ENCODE results near the gene FAM20C.
"Not testable (repeated sequence)": the region's sequence is repeated elsewhere in the genome, so short reads cannot be mapped to it uniquely, and the experiment has no call there.

Gene FAM20C

DNA sequence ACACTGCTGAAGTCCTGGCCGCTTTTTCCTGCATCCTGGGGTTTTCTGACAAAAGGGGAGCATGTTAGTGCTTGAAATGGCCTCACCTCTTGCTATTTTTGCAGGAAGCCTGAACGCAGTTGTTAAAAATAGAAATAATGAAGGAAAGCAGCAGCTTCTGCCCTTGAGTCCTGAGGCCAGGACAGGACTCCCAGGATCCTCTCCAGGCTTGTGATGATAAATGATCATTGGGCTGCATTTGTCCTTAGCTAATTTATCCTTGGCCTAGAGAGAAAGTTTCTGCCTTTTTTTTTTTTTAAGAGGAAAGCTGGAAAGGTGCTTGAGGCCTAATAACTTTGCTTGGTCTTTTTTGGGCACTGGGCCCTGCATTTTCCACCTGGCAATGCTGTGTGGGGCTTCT lies 17.7 kb upstream of the FAM20C start:
- DNase-seq: no peak

DNA sequence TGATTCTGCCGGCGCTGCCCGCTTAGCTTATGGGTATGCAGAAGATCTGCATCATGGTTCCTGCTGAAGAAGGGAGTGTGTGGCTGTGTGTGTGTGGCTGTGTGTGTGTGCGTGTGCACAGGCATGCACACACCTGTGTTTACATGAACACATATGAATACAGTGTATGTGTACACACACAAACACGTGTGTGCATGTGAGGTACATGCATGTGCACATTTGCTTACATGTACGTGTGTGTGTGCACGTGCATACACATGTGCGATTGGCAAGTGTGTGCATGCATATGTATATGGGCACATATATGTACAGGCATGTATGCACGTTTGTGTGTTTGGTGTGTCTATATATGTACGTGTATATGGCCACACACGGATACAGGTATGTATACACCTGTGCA lies 16.4 kb upstream of the FAM20C start:
- DNase-seq: no peak

DNA sequence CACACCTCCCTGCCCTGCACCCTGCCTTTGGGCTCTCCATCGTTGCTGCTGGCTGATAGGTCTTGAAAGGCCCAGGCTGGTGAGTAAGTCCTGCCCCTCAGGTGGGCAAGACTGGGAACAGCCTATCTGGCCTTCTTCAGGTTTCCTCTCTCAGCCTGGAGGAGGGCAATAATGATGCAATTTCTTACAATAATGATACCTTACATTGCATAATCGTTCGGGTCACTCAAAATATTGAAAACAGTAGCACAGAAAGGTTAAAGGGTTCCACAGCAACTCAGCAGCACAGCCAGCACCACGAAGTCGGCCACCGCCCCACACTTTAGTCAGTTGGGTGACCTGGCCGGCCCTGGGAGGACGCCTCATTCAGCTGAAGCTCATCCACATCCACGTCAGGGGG lies 16.0 kb upstream of the FAM20C start:
- no peak for DNase-seq

DNA sequence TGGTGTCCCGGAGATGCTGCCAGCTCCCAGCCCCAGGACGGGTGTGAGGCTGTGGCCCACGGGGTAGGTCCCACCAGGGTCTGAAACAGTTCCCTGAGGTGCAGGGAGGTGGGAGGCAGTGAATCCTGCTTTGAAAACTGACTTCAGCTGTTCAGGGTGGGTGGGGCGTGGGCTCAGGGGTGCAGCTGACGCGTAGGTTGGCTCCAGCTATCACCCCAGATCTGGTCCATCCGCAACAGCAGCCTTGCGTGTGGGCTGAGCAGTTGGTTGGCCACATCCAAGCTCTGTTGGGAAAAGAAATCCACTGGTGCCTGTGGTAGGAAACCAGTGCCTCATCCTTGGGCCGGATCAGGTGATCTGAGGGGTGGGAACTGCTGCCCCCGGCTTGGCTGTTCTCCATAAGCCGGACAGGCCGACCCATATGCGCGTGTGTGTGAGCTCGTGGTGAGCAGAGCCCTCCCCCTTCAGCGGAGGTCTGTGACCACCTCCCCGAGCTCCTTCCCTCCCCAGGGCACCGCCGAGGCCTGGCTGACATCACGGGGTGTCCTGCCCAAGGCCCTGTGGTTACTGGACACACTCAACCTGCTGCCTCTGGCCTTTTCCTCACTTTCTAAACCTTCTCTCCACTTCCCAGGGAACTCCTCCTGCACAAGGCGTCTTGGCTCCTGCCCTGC lies 15.4 kb upstream of the FAM20C start:
- no peak for DNase-seq

DNA sequence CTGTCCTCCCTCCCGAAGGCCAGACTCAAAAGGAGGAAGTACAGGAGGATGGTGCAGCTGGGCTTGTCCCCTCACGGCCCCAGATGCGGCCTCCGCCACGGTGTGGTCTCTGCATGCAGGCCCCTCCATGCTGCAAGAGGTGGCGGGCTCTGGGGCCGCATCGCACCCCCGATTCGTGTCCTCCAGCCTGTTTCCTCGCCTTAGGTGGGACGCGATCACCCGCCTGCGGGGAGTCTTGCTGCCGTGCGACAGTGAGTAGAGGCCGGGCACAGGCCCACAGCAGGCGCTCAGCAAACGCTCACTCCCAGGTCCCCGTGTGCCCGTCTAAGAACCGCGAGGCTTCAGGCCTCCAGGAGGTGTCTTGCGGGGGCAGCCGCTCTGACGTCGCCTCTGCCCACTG lies 13.9 kb upstream of the FAM20C start:
- no peak for DNase-seq

DNA sequence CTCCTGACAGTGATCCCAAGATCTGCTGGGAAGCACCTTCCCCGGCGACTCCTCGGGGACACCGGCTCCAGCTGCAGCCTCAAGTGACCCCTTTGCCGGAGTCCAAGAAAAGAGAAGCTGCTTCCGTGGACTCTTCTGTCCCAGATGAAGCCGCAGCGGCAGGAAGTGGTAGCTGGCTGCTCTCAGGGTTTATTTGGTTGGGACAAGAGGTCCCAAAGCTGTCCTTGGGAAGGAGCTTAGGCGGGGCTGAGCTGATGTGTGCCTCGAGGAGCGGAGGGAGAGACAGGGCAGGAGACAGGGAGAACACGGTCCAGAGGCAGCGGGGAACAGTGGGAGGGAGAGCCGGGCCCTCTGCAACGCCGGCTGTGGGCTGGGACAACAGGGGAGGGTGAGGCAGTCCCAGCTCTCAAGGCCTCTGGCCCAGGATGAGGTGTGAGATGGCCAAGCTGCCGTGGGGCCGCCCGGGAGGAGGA lies 13.1 kb upstream of the FAM20C start:
- DNase-seq: no peak

DNA sequence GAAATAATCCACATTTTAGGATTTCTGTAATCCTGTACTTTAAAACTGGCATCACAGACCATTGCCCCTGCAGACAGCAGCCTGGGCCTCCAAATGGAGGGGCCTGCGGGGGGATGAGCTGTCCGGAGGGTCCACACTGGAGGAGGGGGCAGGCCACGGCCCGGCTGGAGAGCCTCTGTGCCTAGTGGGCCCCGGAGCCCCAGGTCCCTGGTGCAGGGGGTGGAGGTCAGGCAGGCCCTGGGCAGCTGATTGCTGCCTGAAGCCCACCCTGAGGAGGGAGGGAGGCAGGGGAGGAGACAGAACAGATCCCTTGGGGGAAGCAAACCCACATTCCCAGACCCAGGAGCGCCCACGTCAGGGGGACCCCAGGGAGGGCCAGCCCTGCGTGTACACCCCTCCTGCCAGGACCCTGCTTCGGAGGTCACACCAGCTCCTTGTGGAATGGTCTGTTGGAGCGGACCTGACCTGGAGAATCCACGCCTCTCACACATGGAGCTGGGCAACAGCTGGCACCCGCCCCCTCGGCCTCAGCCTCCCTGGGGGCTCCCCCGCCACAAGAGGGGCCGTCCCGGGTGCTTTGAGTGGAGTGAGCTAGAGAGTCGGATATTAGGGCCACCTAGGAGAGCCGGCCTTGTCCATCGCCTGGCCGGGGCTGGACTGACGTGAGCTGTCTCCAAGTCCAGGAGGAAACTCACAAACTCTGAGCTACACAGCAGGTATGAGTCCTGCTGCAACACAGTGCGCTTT lies 12.2 kb upstream of the FAM20C start:
- no peak for DNase-seq

DNA sequence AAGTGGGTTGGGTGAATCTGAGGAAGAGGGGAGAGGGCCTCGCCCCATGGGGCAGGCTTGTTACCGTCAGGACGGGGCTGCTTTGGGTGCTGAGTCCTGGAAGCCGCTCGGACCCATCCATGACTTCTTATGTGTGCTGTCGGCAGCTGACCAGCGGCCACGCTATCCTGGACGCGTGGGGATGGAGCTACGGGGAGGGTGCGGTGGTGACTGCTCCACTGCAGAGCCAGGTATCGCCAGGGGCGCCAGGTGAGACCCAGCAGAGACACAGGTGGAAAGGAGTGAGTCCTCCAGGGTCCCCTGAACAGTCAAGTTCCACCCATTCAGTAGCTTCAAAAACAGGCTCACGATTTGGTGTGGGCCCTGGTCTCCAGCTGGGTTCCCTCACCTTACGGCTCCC lies 10.6 kb upstream of the FAM20C start:
- DNase-seq: no peak

DNA sequence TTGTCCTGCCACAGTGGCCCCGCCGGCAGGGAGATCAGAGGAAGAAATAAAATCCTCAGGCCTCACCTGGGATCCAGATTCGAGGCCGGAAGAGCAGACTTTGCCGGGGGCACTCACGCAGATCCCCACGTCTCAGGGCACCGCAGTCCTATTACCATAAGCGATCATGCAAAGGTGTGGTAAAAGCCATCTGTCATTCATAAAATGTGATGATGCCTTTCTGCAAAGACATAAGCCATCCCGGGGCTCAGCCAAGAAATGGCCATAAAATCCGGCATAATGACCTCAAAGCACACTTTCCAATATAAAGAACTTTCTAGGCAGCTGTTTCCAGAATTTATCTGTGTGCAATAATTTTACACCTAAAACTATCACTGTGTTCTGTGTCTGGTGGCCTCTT lies 9.9 kb upstream of the FAM20C start:
- not testable (repeated sequence) for DNase-seq

DNA sequence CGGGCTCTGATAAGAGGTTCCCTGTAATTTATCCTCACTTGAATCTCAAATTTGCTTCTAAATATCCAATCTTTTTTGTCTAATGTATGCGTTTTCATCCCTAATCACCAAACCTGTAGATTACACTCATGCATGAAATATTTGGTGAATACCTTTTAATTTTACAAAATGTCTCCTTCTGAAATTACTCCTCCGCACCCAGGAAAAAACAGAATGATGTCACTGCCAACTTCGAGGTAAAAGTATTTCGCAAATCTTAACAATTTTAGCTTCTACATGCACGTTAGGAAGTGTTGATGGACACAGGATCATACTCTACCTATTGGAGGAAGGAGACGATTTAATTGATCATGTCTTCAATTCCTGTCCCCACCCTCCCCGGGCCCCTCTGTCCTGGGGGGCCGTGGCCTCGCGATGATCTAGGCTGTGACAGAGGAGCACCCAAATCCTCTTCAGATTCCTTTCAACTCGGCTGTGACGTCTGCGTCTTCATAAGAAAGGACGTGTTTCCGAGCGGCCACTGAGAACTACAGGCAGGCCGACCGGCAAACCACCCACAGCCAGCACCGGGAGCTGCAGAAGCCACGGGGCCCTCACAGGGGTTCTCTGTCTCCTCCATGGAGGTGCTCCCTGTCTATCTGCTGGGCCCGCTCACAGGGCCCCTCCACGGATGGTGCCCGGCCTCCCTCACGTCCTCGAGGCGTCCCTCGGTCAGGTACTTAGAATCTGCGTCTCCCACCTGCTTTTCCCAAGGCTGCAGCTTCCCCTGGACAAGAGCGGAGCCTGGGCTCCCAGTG lies 8.7 kb upstream of the FAM20C start:
- no peak for DNase-seq

DNA sequence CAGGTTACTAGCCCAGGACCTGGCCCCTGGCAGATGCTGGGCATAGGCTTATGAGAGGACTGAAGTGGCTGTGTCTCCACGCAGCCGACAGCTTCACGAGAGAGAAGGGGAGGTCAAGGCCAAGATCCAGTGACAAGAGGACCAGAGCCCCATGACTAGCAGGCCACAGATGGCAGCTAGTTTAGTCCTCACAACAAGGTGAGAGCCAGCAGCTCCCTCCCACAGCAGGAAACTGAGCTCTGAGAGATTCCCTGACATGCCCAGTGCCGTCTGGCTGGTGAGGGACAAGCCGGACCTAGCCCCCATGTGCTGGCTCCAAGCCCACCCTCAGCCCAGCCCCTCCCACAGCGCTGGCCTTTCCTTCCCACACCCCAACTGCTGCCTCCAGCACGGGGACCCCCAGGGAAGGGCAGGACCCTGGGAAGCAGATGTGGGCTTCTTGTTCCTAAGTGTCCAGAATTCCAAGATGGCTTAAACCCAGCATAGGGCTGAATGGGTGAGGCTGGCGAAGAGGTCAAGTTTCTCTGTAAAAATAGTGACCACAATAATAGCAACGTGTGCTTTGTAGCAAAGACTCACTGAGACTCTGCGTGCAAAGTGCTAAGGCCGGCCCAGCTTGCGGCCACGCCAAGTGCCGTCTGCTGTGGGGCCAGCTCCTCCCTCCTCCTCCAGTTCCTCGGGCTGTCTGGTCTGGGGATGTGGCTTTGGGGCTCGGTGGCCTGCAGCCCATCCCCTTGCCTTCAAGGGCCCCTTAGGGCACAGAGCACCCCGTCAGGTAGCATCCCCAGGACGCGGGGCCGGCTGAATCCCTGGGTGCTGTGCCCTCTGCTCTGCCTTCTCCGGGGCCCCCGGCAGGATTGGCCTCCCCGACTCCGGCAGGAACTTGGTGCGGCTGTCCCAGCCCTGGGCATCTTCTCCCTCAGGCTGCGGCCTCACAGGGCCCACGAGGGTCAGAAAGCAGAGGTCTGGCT lies 7.8 kb upstream of the FAM20C start:
- DNase-seq: no peak

DNA sequence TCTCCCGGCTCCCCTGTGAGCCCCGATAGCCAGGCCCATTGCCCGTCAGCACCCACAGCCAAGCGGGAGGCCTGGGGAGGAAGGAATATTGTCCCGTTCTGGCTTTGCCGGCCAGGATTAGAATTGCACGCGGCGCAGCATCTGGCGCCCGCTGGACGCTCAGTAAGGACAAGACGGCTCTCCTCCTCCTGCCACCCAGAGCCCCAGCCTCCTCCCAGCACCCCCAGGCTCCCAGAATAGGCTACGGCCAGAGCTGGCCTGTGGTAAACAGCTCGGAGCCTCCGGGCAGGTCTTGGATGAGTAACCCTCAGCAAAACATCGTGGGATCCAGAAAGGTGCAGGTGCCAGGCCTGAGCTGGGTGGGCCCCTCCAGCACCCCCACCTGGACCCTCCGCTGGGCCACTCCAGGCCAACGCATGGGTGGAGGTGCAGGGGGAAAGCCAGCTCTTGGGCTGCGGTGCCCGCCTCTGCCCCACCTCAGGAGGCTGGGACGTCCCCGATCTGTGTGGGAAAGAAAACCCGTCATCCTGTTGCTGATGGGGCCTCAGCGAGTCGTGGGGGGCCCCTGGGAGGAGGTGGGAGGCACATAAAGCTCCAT lies 5.8 kb upstream of the FAM20C start:
- DNase-seq: no peak

DNA sequence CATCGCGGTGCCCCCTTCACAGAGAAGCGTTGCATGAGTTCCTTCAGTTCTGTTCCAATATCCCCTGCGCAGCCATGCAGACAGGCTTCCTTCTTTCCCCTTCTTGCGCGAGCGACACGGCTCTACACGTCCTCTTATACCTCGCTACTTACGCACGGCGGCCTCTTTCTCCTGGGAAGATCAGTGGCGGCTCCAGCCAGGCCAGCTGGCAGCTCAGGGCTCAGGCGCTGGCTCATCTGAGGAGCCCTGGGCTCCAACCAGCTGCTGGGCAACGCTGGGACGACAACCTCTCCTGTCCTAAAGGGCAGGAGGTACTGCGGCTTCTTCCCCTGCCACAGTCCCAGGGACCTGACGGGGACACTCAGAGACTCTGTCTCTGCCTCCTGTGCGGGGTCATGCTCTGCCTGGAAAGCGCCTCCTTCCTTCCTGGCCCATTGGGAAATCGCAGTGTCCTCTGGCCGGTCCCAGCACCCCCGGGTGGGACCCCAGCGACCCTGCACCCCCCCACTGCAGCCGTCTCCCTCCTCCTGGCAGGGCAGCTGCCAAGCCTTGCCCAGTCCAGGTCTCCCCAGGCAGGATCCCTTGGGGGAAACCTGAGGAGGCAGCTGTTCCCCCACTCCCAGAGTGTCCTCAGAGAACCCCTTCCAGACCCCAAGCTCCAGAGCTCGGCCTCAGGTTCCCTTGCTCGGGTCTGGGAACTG lies 5.0 kb upstream of the FAM20C start:
- DNase-seq: peak in 1 of 2 donors; percentile 34

DNA sequence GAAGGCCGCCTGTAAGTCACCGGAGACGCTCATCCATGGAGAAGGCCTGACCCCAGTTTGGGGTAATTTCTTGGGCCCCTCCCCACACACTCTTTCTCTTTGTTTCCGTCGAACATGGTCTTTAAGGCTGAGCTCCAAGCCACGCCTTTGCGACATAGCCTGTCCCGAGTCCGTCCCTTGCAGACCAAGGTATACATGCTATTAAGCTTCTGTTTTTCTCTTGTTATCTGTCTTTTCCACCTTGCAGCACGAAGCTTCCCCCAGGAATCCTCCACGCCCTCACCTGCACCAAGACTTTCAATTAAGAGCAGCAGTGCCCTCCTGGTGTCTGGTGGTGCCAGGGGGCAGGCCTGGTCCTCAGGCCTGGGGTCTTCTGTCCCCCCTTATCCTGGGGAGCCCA lies 4.2 kb upstream of the FAM20C start:
- no peak for DNase-seq

DNA sequence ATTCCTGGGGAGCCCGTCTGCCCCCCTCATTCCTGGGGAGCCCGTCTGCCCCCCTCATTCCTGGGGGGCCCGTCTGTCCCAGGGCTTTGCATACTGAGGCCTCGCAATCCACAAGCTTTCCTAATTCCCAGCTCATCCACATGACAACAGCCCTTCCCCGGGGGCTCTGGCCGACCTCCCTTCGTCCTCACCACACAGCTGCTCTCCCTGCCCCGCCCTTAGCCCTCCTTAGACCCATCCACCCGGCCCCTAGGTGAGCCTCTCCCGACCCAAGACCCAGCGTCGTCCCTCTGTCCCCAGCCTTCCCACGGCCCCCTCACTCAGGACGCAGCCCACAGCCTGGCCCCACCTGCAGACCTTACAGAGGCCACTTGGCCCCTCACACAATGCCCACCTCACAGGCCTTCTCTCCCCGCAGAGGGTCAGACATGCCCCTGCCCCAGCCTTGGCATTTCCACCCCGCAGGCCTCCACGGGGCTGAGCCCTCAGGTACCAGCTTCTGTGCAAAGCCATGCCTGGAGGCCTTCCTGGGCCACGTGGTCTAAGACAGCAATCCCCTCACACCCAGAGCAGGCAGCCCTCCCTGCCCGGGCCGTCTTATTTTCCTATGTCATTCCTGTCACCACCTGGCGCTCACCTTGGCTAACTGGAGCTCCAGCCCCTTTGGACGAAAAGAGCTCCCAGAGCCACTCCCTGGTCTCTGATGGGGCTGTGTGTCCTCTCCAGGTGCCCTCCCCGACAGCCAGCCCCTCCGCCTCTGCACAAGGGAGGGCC lies 3.5 kb upstream of the FAM20C start:
- DNase-seq: no peak

DNA sequence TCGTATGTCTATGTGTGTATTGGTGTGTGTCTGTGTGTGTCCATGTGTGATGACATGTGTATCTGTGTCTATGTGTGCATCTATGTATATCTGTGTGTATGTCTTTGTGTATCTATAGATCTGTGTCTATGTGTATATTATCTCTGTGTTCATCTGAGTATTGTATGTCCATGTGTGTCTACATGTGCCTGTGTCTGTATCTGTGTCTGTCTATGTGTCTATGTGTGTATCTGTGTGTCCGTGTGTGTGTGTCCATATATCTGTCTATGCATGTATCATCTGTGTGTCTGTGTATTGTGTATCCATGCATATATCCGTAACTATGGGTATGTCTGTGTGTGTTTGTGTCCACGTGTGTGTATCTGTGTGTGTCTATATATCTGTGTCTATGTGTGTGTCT lies 2.7 kb upstream of the FAM20C start:
- no peak for DNase-seq

DNA sequence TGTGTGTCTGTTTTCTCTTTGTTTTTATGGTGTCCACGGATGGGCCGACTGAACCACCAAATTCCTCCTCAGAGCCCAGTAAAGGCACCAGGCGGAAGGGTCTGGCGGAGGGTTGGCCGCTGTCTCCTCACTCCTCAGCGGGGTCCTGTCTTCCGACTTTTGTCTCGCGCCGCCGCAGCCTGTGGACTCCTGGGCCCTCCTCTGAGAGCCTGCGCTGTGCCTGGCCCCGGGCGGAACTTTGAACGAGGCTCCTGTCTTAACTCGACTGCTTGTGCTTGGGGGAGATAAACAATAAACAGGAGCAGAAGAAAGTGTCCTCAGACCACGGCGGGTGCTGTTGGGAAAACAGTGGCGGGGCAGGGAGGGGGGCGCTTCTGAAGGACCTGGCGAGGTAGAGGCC lies 2.2 kb upstream of the FAM20C start:
- no peak for DNase-seq

DNA sequence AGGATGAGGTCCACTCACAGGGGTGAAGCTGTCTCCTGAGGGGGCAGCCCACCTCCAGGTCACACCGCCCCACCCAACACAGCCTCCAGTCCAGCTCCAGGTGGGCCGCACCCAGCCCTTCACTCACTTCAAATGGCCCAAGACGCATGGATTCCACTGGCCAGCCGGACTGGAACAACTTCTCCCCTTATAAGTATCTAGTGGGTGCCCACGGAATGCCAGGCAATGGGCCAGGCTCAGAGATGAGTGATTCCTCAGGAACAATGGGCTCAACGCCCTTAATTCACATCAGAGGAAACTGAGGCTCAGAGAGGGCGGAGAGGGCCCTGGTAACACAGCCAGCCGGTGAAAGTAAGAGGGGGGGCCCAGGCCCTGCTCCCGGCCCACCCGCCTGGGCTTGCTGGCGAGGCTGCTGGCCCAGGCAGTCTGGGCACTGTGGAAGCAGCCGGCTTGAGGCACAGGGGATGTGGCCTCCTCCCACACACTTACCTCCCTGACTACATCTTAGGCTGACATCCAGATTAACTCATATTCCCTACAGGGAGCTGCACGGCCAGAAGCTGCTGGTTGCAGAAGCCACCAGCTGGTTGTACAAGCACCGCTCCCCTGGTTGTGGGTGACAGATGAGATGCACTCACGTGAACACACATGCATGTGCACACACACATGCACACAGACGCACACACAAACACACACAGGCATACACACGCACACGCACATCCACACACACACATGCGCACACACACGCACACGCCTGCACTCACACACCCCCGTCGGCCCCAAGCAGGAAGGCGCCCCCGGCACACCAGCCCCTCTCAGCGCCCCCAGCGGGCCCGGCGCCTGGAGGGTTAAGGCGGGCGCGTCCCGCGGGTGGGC lies 1.0 kb upstream of the FAM20C start:
- DNase-seq: peak; percentile 29 to 64

DNA sequence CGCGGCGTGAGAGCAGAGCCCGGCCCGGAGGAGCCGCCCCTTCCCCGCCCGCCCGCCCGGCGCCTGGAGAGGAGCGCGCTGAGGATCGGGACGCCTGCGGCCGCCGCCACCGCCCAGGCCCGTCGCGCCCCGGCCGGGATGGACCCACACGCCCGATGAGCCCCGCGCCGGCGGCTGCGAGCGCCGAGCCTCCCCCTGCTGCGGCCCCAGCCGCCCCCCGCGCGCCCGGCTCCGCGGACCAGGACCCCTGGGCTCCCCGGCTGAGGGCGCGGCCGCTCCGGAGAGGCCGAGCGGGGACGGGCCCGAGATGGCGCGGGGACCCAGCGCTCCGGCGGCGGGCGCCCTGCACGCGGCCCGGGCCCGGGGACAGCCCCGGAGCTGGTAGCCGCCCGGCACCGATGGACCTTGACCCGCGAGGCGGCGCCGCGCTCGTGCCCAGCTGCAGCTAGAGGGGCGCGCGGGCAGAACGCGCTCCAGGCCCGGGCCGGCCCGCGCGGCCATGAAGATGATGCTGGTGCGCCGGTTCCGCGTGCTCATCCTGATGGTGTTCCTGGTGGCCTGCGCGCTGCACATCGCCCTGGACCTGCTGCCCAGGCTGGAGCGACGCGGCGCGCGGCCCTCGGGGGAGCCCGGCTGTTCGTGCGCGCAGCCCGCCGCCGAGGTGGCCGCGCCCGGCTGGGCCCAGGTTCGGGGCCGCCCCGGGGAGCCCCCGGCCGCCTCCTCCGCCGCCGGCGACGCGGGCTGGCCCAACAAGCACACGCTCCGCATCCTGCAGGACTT lies 520 bp downstream of the FAM20C start:
- DNase-seq: peak in 1 of 2 donors; percentile 10
